COR-L47 (cell line): ENCODE measurements around the gene DACT3.
A peak's percentile ranks its signal among the peaks of the same experiment; 100 is the strongest.
"Not testable (repeated sequence)": the region's sequence is repeated elsewhere in the genome, so short reads cannot be mapped to it uniquely, and the experiment has no call there.

Experiments
- DNase-seq: peaks from one replicate; lab custom pipeline; 2025; lab: John Stamatoyannopoulos, UW

The DACT3 gene

DNA sequence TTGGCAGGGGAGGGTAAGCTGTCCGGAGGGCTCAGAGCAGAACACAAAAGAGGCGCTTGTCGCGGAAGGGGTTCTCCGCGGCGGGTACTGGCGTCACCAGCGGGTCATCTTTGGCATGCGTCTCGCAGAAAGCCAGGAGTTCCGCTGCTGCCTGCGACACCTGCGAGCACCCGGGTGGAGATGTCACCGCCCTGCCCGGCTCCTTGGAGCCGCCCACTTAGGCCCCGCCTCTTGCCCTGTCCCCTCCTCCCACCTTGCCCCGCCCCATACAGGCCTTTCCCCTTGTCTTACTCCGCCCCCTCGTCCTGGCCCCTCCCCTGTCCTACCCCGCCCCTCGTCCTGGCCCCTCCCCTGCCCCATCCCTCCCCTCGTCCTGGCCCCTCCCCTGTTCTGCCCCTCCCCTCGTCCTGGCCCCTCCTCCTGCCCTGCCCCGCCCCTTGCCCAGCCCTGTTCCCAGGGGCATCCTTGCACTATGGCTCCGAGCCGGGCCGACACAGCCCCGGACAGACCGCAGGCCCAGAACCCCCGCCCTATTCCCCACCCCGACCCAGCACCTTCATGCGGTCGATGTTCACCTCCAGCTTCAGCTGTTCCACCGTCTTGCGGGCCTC, 26.8 kb downstream of the DACT3 start:
- peak; percentile 49 for DNase-seq

DNA sequence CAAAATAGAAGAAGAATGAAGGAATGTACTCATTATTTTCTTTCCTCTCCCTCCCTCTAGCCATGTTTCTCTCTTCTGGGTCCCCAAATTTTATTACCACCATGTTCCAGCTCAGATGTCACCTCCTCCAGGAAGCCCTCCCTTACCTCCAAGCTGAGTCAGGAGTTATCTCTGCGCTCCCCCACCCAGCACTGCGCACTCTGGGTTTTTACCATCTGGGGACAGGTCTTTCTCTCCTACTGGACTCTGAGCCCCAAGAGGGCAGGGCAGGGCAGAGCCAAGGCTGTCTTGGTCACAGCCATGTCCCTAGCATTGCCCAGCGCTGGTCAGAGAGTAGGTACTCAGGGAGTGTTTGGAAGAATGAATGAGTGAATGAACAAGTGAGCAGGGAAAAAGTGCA, 27.9 kb downstream of the DACT3 start:
- DNase-seq = no peak

DNA sequence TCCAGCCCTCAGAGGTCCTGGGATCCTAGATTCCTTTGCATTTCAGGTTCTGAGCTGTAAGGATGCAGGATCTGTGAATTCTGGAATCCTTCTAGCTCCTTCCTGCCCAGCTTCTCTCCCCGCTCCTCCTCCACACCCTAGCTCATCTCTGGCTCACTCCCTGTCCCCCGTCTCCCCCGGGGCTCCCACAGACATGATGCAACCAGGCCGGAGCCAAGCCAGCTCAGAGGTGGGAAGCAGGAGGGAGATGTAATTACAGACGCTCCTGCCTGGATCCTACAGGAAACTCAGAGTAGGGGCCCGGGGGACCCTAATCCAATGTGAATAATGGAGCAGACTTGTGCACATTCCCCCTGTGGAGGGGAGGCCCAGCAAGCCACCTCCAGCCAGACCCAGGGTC, 29.5 kb downstream of the DACT3 start:
- no peak for DNase-seq

GRCh38 chr19:46630586-46631205, 30.3 kb downstream of the DACT3 start:
- DNase-seq = no peak

GRCh38 chr19:46629546-46630025, 31.4 kb downstream of the DACT3 start:
- DNase-seq = no peak

GRCh38 chr19:46628970-46629369, 32.0 kb downstream of the DACT3 start:
- DNase-seq = not testable (repeated sequence)

GRCh38 chr19:46626446-46626845, 34.5 kb downstream of the DACT3 start:
- DNase-seq = no peak

DNA sequence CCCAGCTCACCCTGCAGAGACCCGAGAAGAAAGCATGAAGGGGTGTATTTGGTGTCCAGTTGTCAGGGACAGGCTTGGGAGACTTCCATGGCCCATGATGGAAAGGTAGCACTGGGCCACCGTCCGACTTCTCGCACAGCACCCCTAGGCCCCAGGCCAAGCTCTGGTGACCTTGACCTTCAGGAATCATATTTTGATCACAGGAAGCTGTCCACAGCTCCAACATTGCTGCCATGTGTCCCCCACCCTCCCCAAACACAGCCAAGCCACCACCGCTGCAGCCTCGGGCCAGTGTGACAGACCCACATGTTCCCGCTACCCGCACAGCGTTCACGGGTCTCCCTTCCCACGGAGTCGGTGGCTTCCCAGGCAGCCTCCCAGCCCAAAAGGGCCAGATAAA, 35.3 kb downstream of the DACT3 start:
- no peak for DNase-seq

- DNase-seq = no peak
Measured at GRCh38 chr19:46624958-46625661, 35.9 kb downstream of the DACT3 start, which contains the start of gene PTGIR. PTGIR (minus strand) TSS chr19:46625089; CDS start chr19:46624225, 864 bp downstream.

- DNase-seq = no peak
Measured at GRCh38 chr19:46623915-46624502, 37.0 kb downstream of the DACT3 start.

DNA sequence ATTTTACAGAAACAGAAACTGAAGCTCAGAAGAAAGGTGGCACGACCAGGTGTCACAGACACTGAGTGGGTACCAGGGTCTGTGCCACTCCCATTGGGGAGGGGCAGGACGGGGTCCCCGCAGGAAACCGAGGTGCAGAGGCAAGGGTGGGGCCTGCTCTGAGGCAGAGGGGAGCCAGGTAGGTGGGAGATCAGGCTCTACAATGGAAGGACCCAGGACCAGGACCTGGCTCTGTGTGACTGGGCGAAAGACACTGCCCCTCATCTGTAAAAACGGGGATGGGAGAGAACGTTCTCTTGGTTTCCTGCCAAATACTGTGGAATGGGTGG, 38.9 kb downstream of the DACT3 start:
- no peak for DNase-seq

DNA sequence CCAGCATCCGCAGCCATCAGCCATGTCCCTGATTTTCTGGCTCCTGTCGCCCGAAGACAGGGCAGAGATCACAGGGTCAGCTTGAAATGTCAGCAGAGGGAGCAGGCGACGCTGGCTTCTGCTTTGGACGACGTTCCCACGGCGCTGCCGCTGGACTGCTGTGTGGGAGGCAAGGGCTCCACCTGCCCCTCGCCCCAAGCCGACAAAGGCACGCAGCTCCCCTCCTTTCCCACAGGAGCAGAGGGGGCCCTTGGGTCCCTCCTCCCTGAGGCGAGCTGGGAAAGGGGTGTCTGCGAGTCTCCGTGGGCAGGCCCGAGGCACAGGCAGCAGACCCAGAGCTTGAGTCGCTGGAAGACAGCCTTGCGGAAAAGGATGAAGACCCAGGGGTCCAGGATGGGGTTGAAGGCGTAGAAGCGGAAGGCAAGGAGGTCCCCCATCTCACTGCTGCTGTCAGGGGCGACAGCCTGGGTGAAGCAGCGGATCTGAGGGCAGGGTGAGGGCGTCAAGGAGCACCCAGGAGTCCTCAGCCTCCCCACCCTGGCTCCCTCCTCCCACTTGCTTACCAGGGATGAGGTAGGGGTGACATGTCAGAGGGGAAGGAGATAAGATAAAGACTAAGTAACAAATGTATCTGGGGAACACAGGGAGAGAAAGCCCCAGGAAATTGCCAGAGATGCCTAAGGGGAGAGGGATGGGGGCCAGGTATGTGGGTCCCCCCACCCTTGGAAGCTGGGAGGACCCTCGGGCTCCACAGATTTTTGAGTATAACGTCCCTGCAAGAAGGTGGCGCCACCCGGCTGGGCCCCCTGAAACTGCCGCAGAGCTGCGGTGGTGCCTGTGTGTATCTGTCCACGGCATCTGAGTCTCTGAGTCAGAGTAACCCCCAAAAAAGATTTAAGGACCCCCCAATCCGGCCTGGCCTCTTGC, 39.5 kb downstream of the DACT3 start:
- no peak for DNase-seq

DNA sequence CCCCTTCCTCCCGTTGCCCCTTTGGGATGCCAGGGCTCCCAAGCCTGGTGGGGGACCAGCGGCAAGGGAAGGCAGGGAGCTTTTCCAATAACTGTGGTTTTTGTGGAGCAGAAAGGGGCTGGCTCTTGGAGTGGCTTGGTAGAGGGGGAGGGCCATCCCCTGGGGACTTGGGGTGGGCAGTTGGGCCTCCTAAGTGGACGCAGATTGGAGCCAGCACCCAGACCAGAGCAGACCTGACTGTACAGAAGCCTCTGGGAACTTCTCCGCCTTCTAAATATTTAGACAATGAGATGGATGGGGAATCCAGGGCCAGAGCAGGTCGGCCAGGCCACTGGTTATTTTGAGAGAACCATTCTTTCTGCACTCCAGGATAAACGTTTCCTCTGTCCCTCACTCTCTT, 40.3 kb downstream of the DACT3 start:
- DNase-seq = no peak

DNA sequence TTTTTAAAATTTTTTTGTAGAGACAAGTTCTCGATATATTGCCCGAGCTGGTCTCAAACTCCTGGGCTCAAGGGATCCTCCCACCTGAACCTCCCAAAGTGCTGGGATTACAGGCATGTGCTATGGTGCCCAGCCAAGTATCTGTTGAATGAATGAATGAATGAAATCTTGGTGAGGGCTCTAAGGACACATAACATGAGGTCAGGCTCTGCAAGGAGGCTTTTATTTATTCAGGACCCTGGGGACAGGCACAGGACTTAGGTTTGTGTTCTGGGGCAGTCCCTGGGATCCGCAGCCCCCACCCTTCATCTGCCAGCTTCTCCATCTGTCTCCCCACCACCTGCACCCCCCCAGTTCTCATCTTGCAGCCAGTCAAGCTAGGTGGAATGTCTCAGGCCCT, 40.7 kb downstream of the DACT3 start:
- no peak for DNase-seq

GRCh38 chr19:46618670-46619231, 42.2 kb downstream of the DACT3 start:
- peak; percentile 58 for DNase-seq

DNA sequence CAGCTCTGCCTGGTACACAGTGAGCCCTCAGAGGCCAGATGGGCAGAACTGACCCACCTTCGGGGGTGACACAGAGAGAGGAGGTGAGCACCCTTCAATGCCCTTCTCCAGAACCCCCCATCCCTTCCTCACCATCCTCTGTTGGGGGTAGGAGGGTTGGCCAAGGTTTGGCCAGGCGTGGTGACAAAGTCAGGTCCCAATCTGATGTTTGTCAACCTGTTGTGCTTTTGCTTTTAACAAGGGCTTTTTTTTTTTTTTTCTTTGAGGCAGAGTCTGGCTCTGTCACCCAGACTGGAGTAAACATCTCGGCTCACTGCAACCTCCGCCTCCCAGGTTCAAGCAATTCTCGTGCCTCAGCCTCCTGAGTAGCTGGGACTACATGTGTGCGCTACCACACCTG, 43.4 kb downstream of the DACT3 start:
- DNase-seq = no peak

DNA sequence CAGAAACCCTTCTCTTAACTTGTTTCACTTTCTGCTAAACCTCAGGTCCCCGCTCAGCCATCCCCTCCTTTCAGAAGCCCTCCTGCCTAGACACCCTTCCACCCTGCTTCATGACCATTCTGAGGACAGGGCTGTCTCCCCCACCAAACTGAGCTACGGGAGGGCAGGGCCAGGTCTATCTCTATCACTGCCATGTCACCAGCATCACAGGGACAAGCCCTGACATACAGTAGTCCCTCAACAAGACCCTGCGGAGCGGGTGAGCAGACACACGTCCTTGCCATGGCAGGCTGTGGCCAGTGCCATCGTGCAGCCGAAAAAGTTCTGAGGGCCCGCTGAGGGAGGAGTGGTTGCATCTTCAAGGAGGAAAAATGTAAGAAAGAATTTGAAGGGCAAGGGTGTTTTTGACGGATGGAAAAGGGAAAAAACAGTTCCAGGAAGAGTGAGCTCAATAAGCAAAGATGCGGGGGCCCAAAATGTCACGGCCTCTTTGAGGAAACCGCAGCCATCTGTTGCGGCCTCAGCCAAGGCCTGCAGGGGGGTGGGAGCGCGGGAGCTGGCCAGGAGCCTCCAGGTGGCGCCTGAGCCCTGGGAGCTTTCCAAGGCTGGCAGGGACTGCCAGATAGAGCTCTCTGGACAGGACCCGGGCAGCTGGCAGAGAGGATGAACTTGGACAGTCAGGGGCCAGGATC, 44.2 kb downstream of the DACT3 start:
- peak; percentile 70 for DNase-seq

GRCh38 chr19:46615966-46616365, 45.0 kb downstream of the DACT3 start:
- DNase-seq = no peak

DNA sequence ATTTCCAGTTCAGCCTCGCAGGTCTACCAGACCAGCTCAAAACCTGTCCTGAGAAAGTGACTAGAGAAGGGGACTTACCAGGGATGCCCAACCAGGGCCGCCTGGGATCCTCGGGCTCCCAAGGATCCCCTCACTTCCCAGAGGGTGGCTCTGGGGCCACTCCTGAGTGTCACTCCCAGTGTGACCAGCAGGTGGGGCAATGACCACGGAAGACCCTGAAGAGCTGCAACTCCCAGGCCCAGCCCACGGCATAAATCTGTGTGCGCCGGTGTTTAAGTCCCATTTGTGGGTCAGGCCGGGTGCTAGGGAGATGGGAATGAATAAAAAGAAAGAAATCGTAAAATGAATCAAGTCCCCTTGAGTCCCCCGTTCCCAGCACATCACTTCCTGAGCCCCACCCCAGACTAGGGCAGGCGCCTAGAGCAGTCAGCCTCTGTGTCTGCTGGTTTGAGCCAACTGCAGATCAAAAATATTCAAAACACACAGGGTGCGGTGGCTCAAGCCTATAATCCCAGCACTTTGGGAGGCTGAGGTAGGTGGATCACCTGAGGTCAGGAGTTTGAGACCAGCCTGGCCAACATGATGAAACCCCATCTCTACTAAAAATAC, 46.8 kb downstream of the DACT3 start:
- DNase-seq = peak; percentile 74

- no peak for DNase-seq
Measured at GRCh38 chr19:46613525-46613924, 47.5 kb downstream of the DACT3 start.

GRCh38 chr19:46611776-46612175, 49.2 kb downstream of the DACT3 start:
- DNase-seq = no peak
